GM19099 (cell line): ENCODE measurements around the gene FAM118B.

Experiments used
- POLR2A ChIP-seq: IDR thresholded peaks from 3 replicates; pipeline ENCODE4 v1.6.1; 2011; ENCODE audit warnings: low read depth; ENCODE audit not compliant: insufficient read length; ENCODE audit errors: extremely low read depth

Gene FAM118B

DNA sequence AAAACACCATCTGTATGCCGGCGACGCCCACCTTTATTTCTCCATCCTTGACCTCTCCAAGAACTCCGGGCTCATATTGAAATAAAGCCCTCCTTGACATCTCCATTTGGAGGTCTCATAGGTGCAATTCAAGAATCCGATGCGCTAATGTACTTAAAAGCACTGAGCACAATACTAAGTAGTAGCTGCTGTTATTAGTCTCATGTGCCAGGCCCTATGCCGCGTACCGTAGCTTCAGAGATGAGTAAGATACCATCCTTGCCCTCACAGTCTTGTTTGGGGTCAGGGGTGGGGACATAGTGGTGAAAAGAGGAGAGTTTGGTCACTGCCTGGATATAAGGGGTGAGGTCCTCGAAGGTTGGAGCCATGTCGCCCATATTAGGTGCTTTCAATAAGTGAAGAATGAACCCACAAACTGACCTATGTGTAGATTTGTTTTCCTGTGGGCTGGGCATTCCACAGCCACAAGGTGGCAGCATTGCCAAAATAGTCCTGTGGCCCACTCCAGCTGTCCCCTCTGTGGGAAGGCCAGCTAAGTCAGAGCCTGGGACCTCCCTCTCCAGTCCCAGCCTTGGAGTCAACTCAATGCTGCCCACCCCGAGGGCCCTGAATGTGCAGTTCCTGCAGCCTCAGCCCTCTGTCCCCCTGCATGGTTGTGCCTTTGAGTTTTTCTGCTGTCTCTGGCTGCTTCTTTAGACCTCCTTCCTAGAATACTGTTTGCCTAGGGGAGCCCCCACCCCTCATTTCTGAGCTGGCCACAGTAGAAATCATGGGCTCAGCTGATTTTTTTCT, 98.8 kb downstream of the FAM118B start:
- no peak for TF ChIP-seq POLR2A

DNA sequence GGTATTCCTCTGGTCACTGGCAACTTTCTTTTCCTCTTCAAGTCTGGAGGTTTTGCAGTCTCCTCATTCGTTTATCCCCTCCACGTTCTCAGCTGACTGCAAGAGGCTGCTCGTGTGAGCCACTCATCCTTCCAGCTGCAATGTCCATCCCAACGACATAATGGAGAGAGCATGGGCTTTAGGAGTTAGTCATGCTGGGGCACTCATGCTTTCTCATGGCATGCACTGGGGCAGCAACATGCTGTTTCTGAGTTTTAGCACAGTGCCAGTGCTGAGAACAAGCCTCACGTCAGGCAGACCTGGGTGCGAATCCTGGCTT, 99.4 kb downstream of the FAM118B start:
- TF ChIP-seq POLR2A = no peak

DNA sequence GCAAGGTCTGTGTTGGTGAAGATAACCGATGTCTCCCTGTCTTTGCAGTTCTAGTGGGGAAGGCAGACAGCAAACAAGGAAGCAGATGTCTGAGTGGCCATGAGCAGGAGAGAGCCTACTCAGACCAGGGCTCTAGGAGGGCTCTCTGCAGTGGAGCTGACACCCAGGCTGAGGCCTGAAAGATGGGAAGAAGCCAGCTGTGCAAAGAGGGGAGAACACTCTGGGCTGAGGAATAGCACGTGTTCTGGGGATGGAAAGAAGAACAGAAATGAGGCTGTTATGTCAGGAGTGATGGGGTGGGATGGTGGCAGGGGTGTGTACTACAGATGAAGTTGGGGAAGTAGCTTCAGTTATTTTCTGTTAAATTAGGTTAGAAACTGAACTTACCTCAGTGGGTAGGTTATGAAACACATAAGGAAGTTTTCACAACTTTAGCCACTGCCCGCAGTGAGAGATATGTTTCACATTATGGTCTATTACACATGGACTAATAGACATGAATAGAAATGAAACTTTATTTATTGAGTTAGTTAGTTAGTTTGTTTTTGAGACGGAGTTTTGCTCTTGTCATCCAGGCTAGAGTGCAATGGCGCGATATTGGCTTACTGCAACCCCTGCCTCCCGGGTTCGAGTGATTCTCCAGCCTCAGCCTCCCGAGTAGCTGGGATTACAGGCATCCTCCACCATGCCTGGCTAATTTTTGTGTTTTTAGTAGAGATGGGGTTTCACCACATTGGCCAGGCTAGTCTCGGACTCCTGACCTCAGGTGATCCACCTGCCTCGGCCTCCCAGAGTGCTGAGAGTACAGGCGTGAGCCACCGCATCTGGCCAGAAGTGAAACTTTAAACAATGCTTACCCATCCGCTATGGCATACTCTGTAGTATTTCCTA, 100.1 kb downstream of the FAM118B start:
- TF ChIP-seq POLR2A = no peak
